Spleen (tissue), 7 donors: ENCODE data around the gene TMEM218.

Experiments
- POLR2AphosphoS5 ChIP-seq, 3 donors: sonication (generic); formaldehyde crosslinking; IDR thresholded peaks; one replicate each; pipeline ENCODE4 v1.5.1; 2017; ENCODE audit warnings: antibody characterized with exemption in 3 of 3
- TF ChIP-seq, protein P1 (sequence below), 11 experiments: fragments of 200-600 bp in 7 of 11; fragments of 450-650 bp in 4 of 11; sonication (generic) in 4 of 11; IDR thresholded peaks in 8 of 11; conservative IDR thresholded peaks in 3 of 11; 1 replicate in 7 of 11; 2 replicates in 4 of 11; pipeline versions ENCODE4 v1.4.0 to v1.8.0; 2016 to 2021; ENCODE audit warnings: antibody characterized with exemption in 11 of 11, inconsistent platforms in 4 of 11, mild to moderate bottlenecking in 1 of 11
- donor health status: DM: no; HTN: no; CAD: no; lungs with moderate emphysema.
- donor health status: DM: no; HTN: no; CAD: no.
- donor health status: DM: no; HTN: no; CAD: no.

DNA sequence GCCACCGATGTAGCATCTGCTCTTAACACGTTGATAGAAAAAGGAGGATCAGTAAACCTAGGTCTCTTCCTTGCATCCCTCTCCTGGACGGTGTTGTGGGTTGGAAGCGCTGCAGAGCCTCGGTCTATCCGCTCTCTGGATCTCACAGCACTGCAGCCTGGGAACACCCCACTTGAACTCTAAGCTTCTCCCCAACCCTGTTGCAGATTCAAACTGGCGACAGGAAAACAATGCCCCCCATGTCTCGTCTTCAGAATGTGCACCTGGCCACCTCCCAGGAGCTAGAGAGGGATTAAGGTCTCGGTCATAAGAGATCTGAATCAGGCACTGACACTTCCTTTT is 454 bp downstream of the TMEM218 start:
- TF ChIP-seq, protein P1, sequence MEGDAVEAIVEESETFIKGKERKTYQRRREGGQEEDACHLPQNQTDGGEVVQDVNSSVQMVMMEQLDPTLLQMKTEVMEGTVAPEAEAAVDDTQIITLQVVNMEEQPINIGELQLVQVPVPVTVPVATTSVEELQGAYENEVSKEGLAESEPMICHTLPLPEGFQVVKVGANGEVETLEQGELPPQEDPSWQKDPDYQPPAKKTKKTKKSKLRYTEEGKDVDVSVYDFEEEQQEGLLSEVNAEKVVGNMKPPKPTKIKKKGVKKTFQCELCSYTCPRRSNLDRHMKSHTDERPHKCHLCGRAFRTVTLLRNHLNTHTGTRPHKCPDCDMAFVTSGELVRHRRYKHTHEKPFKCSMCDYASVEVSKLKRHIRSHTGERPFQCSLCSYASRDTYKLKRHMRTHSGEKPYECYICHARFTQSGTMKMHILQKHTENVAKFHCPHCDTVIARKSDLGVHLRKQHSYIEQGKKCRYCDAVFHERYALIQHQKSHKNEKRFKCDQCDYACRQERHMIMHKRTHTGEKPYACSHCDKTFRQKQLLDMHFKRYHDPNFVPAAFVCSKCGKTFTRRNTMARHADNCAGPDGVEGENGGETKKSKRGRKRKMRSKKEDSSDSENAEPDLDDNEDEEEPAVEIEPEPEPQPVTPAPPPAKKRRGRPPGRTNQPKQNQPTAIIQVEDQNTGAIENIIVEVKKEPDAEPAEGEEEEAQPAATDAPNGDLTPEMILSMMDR (IDR thresholded peaks at IDR 0.05 in 8 of 11, conservative IDR thresholded peaks at IDR 0.05 in 3 of 11) = no peak
- no peak for TF ChIP-seq POLR2AphosphoS5 (IDR thresholded peaks at IDR 0.05)
